ENCODE data around the gene SH2D4B. TPM values are rescaled to one million over a fixed set of nuclear protein-coding genes. Genes with fewer than 3 reads are reported as not detected.

Gene SH2D4B
- total and polyA plus RNA-seq, 10 of the 15 experiments (the other 5 are each of a cell fraction or from before 2014, with no cell fraction given): 0.04 to 0.21 (median 0.13) TPM; not detected in 5

- Histone ChIP-seq H3K9ac (ENCODE audit: control insufficient read depth, insufficient read depth, low read length) (no peak overlapping the region), H3K9me3 (replicated peaks; ENCODE audit: control insufficient read depth, insufficient read depth, low read length) (no peaks in the 10 kb centered on the region), H3K4me3 (no peak overlapping the region), H3K36me3 (ENCODE audit: control insufficient read depth in 2 of 2, insufficient read depth in 2 of 2, low read length in 1 of 2) (no peaks in the 10 kb centered on the region), H3K4me2 (ENCODE audit: control insufficient read depth, insufficient read depth) (no peak overlapping the region), H3K27me3 (replicated peaks in 1 of 2; ENCODE audit: control insufficient read depth in 2 of 2, insufficient read depth in 2 of 2, low read length in 1 of 2) (no peaks in the 10 kb centered on the region; a peak in 1 of 4 replicates), H3K4me1 (ENCODE audit: control insufficient read depth, insufficient read depth, low read length) (no peaks in the 10 kb centered on the region), H2AFZ (ENCODE audit: control insufficient read depth, low read depth, low read length) (no peak overlapping the region), H4K20me1 (ENCODE audit: control insufficient read depth, insufficient read depth) (no peaks in the 10 kb centered on the region), H3K79me2 (ENCODE audit: control insufficient read depth, insufficient read depth, low read length) (no peaks in the 10 kb centered on the region), H3K27ac (ENCODE audit: control insufficient read depth, insufficient read depth) (no peak overlapping the region)
- 33% methylated on average over 5 of the region's 5 CpGs for WGBS (ENCODE audit: insufficient coverage, insufficient replicate concordance, low lambda C conversion rate, missing lambda C conversion rate)
- DNase-seq (ENCODE audit: low read depth, low spot score) (no peak), ATAC-seq (no peak), FAIRE-seq (no peak)
- ChIA-PET POLR2A (interaction anchor here (0.6 kb wide), 1 partner anchor 10 kb away, joined by 4 read pairs; no protein-coding TSS in a partner anchor), CTCF (interaction anchor here (0.5 to 1.6 kb wide), 6 partner anchors 9 to 109 kb away, joined by 3 to 7 read pairs (median 3); no protein-coding TSS in a partner anchor), SMC1A (ENCODE audit: uncharacterized antibody, unreplicated experiment) (interaction anchor here (1.0 kb wide), 1 partner anchor 11 kb away, joined by 3 read pairs; no protein-coding TSS in a partner anchor), RAD21 (ENCODE audit: unreplicated experiment) (interaction anchor here (0.9 kb wide), 1 partner anchor 10 kb away, joined by 3 read pairs; no protein-coding TSS in a partner anchor)
- intact Hi-C loops (cut with micrococcal nuclease; ENCODE audit: unreplicated experiment): no loop called here
- no peak for TF ChIP-seq SIX5 (IDR thresholded peaks at IDR 0.05; ENCODE audit: low read depth, low read length, severe bottlenecking)
- no TSS peak for BruUV-seq (replicated peaks)
- in situ Hi-C loops (cut with MboI): no loop called here
These were observed 14.5 kb downstream of the SH2D4B start for GRCh38 chr10:80552151-80552646.

GRCh38 chr10:80553436-80553835 lies 15.7 kb downstream of the SH2D4B start:
- Histone ChIP-seq H3K9ac (ENCODE audit: control insufficient read depth, insufficient read depth, low read length) (no peak overlapping the region), H3K36me3 (ENCODE audit: control insufficient read depth in 2 of 2, insufficient read depth in 2 of 2, low read length in 1 of 2) (no peaks in the 10 kb centered on the region), H3K9me3 (replicated peaks; ENCODE audit: control insufficient read depth, insufficient read depth, low read length) (no peaks in the 10 kb centered on the region), H3K27me3 (replicated peaks in 1 of 2; ENCODE audit: control insufficient read depth in 2 of 2, insufficient read depth in 2 of 2, low read length in 1 of 2) (no peaks in the 10 kb centered on the region; a peak in 1 of 4 replicates), H3K79me2 (ENCODE audit: control insufficient read depth, insufficient read depth, low read length) (no peaks in the 10 kb centered on the region), H3K4me2 (ENCODE audit: control insufficient read depth, insufficient read depth) (no peak overlapping the region), H3K4me1 (ENCODE audit: control insufficient read depth, insufficient read depth, low read length) (no peaks in the 10 kb centered on the region), H3K27ac (ENCODE audit: control insufficient read depth, insufficient read depth) (no peak overlapping the region), H4K20me1 (ENCODE audit: control insufficient read depth, insufficient read depth) (no peaks in the 10 kb centered on the region), H2AFZ (ENCODE audit: control insufficient read depth, low read depth, low read length) (no peak overlapping the region), H3K4me3 (no peak overlapping the region)
- intact Hi-C loops (cut with micrococcal nuclease; ENCODE audit: unreplicated experiment): no loop called here
- DNase-seq (ENCODE audit: low read depth, low spot score) (no peak), ATAC-seq (no peak; the same call in 2 of the 3 replicates), FAIRE-seq (no peak)
- in situ Hi-C loops (cut with MboI): no loop called here
- RAD21 ChIA-PET (ENCODE audit: unreplicated experiment): interaction anchor here (0.9 to 1.0 kb wide), 2 partner anchors 11 to 17 kb away, joined by 3 read pairs; no protein-coding TSS in a partner anchor
- POLR2A ChIA-PET: no interaction called here
- CTCF ChIA-PET: interaction anchor here (0.8 to 1.6 kb wide), 3 partner anchors 12 to 46 kb away, joined by 4 to 7 read pairs (median 4); no protein-coding TSS in a partner anchor
- WGBS (ENCODE audit: insufficient coverage, insufficient replicate concordance, low lambda C conversion rate, missing lambda C conversion rate): 26% methylated on average over 5 of the region's 5 CpGs
- TF ChIP-seq NR2F1 (conservative IDR thresholded peaks at IDR 0.05) (no peak), ZNF24 (IDR thresholded peaks at IDR 0.05) (no peak), SREBF1 (IDR thresholded peaks at IDR 0.05; ENCODE audit: low read length) (no peak), CHD1 (IDR thresholded peaks at IDR 0.05; ENCODE audit: low read depth, low read length) (no peak), CHD4 (IDR thresholded peaks at IDR 0.05) (no peak), RCOR1 (conservative IDR thresholded peaks at IDR 0.05; ENCODE audit: low read depth, low read length) (no peak), POLR2AphosphoS5 (IDR thresholded peaks at IDR 0.05; ENCODE audit: low read length) (no peak), TCF12 (IDR thresholded peaks at IDR 0.05; ENCODE audit: low read depth, low read length) (no peak)
- SMC1A ChIA-PET (ENCODE audit: uncharacterized antibody, unreplicated experiment): no interaction called here
- no TSS peak for BruUV-seq (replicated peaks)
